Peyer's patch (tissue), 4 donors: ENCODE results near the gene UNC5B. TPM values are rescaled to one million over a fixed set of nuclear protein-coding genes. Genes with fewer than 3 reads are reported as not detected.

ENCODE experiments used
- DNase-seq, 3 donors: peaks; one replicate each; pipeline ENCODE4 v3.0.0-alpha.2; 2017 to 2019
- H3K27ac ChIP-seq, 4 donors: fragments of 200-600 bp; sonication (generic); one replicate each; pipeline ENCODE4 v1.5.1; 2016 to 2019
- H3K27me3 ChIP-seq, 2 donors: fragments of 200-600 bp; sonication (generic); one replicate each; pipeline ENCODE4 v1.5.1; 2019
- H3K36me3 ChIP-seq, 3 donors: fragments of 200-600 bp; sonication (generic); one replicate each; pipeline ENCODE4 v1.5.1; 2016 to 2019
- H3K4me1 ChIP-seq, 4 donors: fragments of 200-600 bp; sonication (generic); one replicate each; pipeline ENCODE4 v1.5.1; 2016 to 2019
- H3K4me3 ChIP-seq, 4 donors: fragments of 200-600 bp; sonication (generic); 1 replicate in 3 of 4; 2 replicates in 1 of 4; pipeline ENCODE4 v1.5.1; 2016 to 2019; ENCODE audit warnings: mild to moderate bottlenecking in 1 of 4
- H3K9me3 ChIP-seq, 4 donors: fragments of 200-600 bp; sonication (generic); one replicate each; pipeline ENCODE4 v1.5.1; 2016 to 2019; ENCODE audit warnings: mild to moderate bottlenecking in 1 of 4
- CTCF ChIP-seq, 6 experiments: fragments of 450-650 bp in 4 of 6; fragments of 200-600 bp in 2 of 6; sonication (generic) in 1 of 6; IDR thresholded peaks; one replicate each; pipeline ENCODE4 v1.5.1; 2017 to 2019; ENCODE audit warnings: antibody characterized with exemption in 6 of 6, mild to moderate bottlenecking in 3 of 6, moderate library complexity in 1 of 6
- POLR2A ChIP-seq, 2 donors: fragments of 450-650 bp; IDR thresholded peaks; one replicate each; pipeline ENCODE4 v1.5.1; 2017; ENCODE audit warnings: antibody characterized with exemption in 2 of 2, mild to moderate bottlenecking in 2 of 2, moderate library complexity in 2 of 2
- total RNA-seq, 4 donors: library from RNA; depleted of rRNA; stranded (reverse); fragments of >200 nt; gene quantifications; one replicate each; pipeline ENCODE4 v1.1.0, GENCODE V29; 2016

The UNC5B gene
- total RNA-seq, 4 donors from 2014 or later: 5.0 to 52.5 (median 39.1) TPM

- H3K36me3 ChIP-seq: no peaks in the 10 kb centered on the region
- H3K4me3 ChIP-seq: no peak overlapping the region
- no peak overlapping the region for H3K27ac ChIP-seq
- H3K9me3 ChIP-seq: no peaks in the 10 kb centered on the region
- peaks cover 0 to 21% (median 2%) of the 10 kb centered on the region in 4 donors for H3K4me1 ChIP-seq
- no peak for TF ChIP-seq POLR2A (IDR thresholded peaks at IDR 0.05)
- TF ChIP-seq CTCF (IDR thresholded peaks at IDR 0.05): no peak
- peak in 1 of 3 donors; percentile 32 for DNase-seq
- no peaks in the 10 kb centered on the region for H3K27me3 ChIP-seq
These were observed 8.5 kb downstream of the UNC5B start for GRCh38 chr10:71220689-71221540.

GRCh38 chr10:71221586-71222202 is 9.3 kb downstream of the UNC5B start:
- DNase-seq: no peak
- peaks cover 0 to 18% (median 2%) of the 10 kb centered on the region in 4 donors for H3K4me1 ChIP-seq

GRCh38 chr10:71222601-71223346 is 10.4 kb downstream of the UNC5B start:
- TF ChIP-seq POLR2A (IDR thresholded peaks at IDR 0.05) (no peak), CTCF (IDR thresholded peaks at IDR 0.05) (no peak)
- Histone ChIP-seq H3K9me3 (no peaks in the 10 kb centered on the region), H3K4me1 (peaks cover 0 to 8% (median 0%) of the 10 kb centered on the region in 4 donors), H3K27me3 (no peaks in the 10 kb centered on the region), H3K27ac (no peak overlapping the region), H3K4me3 (no peak overlapping the region), H3K36me3 (no peaks in the 10 kb centered on the region)
- DNase-seq: peak in 1 of 3 donors; percentile 39

More at GRCh38 chr10:71221586-71222202, 9.3 kb downstream of the UNC5B start:
- Histone ChIP-seq H3K4me3 (no peak overlapping the region), H3K9me3 (no peaks in the 10 kb centered on the region), H3K36me3 (no peaks in the 10 kb centered on the region), H3K27ac (no peak overlapping the region), H3K27me3 (no peaks in the 10 kb centered on the region)
- no peak for TF ChIP-seq CTCF (IDR thresholded peaks at IDR 0.05)
- no peak for TF ChIP-seq POLR2A (IDR thresholded peaks at IDR 0.05)

GRCh38 chr10:71223347-71224058 is 11.1 kb downstream of the UNC5B start:
- no peak overlapping the region for H3K4me3 ChIP-seq

More at GRCh38 chr10:71223347-71224058, 11.1 kb downstream of the UNC5B start:
- H3K27ac ChIP-seq: no peak overlapping the region
- H3K9me3 ChIP-seq: no peaks in the 10 kb centered on the region
- H3K27me3 ChIP-seq: no peaks in the 10 kb centered on the region
- no peaks in the 10 kb centered on the region for H3K36me3 ChIP-seq
- DNase-seq: peak in 1 of 3 donors; percentile 21
- TF ChIP-seq POLR2A (IDR thresholded peaks at IDR 0.05) (no peak), CTCF (IDR thresholded peaks at IDR 0.05) (no peak)
- H3K4me1 ChIP-seq: peaks cover 0 to under 1% (median 0%) of the 10 kb centered on the region in 4 donors
